NOMO-1 (cell line): Measurements from ENCODE around the gene EHD3.

Experiments
- DNase-seq, 2 experiments: peaks; one replicate each; lab custom pipeline; 2025; ENCODE audit not compliant: unreplicated experiment in 2 of 2; lab: John Stamatoyannopoulos, UW

EHD3 gene

GRCh38 chr2:31233741-31234682 lies at the start of gene EHD3:
Gene EHD3, plus strand, starts transcription at chr2:31234152. Its CDS starts 470 bp downstream, at chr2:31234622.
- DNase-seq, result peak; percentile 67 to 69

DNA sequence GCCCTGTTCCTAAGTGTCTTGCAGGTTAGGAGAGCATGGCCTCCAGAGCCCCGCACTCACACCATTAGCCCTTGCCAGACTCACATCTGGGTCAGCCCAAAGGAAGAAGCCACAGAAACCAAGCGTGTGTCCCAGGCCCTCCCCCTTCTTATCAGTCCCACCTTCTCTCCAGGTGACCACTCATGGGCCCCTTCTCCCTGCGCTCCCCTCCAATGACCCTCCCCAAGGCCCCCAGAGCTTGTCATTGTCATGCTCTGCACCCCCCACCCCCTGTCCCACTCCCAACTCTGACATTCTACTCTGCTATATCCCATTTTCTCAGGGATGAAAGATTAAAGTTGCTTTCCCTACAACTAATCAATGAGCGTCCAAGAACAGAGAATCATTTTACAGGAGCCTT lies 46.8 kb upstream of the EHD3 start:
- DNase-seq, result no peak

- DNase-seq, result no peak
Observed at GRCh38 chr2:31188131-31188530, 45.8 kb upstream of the EHD3 start.

DNA sequence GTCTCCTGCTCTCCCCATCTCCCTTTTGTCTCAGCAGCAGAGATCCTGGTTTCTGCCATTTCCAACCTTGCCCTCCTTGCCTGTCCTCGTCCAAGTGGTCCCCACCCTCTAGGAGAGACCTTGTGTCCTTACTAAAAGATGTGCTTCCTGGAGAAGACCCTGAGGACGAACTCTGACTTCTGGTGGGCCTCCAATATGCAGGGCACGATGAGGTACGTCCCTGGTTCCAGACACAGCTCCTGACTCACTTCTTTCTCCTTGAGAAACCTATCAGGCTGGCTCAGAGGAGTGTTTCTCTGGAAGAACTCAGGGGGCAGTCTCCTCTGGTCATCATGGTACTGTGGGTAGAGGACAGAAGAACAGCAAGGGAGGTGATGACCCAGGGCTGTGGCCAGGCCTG lies 44.8 kb upstream of the EHD3 start:
- no peak for DNase-seq

GRCh38 chr2:31190188-31190587 lies 43.8 kb upstream of the EHD3 start:
- DNase-seq, result no peak

DNA sequence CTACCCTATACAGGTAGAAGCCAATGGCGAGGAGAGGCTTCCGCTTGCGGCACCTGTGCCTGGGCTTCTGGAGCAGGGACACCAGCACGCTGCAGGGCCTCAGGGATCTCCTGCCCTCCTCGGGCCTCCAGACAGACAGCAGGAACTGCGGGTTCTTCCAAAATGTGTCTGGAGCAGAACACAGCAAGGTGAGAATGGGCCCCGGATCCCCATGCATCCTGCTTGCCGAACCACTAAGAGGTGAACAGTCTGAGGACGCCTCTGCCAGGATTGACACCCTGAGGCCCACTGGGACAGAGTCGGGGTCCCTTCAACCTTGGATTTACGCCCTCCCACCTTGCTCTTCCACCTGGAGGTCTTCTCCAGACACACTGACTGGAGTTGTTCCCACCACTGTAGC lies 42.0 kb upstream of the EHD3 start:
- no peak for DNase-seq

DNA sequence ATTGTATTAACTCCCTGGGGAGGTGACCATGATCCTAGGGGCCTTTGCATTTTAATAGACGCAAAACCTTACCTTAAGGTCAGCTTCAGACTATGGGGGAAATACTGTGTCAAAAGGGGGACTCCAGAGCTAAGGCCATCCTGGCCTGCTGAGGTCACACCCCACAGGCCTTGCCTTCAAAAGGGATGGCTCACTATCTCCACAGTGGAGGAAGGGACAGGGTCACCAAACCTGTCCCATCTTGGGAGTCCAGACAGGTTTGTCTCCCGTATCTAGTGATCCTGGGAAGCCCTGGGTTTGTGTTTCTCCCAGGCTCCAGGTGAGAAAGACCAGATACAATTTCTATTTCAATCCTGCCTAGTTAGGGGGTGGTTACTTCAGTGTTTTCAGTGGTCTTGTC lies 41.6 kb upstream of the EHD3 start:
- no peak for DNase-seq

- DNase-seq, result no peak
Observed at GRCh38 chr2:31192851-31193392, 41.0 kb upstream of the EHD3 start.

DNA sequence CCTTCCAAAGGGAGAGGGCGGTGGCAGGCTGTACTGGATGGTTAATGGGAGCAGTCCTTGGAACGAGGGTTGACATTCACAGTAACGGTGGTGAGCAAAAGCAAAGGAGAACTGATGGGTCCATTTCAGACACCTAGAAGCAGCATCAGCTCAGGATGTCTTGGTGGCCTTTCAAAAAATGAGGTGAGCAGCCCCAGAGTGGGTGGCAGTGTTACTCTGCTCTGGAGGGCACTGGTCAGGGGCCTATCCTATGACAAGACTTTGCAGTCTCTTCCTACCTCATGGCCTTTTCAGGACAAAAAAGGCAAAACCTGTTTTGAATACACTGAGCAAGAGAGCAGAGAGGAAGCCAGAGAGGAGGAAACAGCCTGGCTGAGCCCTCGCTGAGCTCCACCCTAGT lies 40.1 kb upstream of the EHD3 start:
- DNase-seq, result no peak

DNA sequence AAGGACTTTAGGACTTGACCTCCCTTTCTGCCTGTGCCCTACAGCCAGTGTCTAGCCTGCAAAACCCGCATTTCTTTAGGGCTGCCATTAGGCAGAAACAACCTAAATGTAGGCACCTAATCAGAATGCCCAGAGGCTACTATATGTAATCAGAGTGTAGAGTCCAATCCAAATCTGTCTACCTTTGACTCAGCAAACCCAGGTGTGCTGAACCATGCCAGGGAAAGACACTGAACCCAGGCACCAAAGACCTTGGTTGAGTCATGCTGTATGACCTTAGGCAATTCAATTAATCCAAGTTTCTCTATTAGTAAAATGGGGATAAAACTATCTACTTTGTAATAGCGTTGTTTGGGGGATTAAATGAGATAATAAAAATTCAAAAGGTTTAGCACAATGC lies 37.3 kb upstream of the EHD3 start:
- DNase-seq, result no peak

DNA sequence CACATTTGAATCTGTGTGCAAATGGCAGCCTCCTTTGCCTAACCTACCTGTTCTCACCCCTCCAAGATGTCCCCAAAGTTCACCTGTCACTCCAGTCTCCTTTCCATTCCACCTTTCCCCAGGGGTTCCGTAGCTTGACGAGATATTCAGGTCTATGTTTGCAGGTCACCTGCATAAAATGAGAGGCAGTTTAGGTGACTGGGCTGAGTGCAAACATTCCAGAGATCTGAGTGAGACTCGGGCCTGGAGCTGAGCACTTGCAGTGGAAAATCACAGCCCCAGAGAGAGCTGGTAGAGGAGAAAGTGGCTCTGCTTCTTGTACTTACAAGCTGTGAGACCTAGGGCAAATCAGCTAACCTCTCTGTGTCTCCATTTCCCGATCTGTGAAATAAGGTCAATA lies 36.8 kb upstream of the EHD3 start:
- DNase-seq, result no peak

GRCh38 chr2:31197669-31198068 lies 36.3 kb upstream of the EHD3 start:
- no peak for DNase-seq

GRCh38 chr2:31199206-31199605 lies 34.7 kb upstream of the EHD3 start:
- DNase-seq, result no peak

DNA sequence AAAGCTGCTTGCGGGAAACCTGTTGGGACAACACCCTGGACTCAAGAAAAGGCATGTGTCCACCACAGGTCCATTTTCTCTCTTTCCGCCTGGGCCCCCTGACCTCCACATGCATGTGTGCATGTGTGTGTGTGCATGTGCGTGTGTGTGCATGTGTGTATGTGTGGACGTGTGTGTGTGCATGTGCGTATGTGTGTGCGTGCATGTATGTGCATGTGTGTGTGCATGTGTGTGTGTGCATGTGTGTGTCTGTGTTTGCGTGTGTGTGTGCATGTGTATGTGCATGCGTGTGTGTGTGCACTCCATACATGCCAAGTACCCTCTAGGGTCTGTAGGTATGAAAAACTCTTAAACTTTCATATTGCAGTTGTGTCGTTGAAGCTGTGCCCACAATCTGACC lies 33.0 kb upstream of the EHD3 start:
- no peak for DNase-seq

- no peak for DNase-seq
Observed at GRCh38 chr2:31202041-31202440, 31.9 kb upstream of the EHD3 start.

DNA sequence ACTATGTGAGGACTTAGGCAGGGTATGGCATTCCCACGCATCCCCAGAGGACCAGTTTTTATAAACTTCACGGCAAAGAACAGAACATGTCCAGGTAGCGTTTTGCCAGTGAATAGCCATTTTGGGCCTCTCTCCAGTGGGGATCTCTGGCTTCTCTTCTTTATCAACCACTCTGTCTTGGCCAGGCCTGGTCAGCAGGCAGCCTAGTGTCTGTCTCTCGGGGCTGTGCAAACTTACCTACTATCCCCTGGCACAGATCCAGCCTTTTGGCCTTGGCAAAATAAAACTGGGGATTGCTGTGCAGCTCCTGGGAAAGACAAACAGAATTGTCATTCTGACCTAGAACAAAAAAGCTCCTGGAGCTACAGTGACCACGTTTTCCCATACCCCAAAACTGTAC lies 31.1 kb upstream of the EHD3 start:
- no peak for DNase-seq

DNA sequence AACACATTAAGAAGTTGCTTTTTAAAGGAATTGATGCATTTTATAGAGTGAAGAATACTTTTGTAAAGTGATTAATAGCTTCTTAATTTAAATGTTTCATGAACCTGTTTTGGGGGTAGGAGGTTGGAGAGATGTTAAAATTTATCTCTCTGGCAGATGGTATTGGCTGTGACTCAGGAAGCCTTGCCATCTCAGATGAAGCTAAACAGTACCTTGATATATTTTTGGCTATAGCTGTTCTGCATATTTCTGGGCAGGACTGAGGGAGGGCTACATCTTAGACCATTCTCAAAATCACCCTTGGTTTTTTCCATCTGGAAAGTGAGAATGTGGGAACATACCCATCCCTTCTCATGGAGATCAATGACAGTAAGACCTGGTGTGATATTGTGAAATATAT lies 30.0 kb upstream of the EHD3 start:
- DNase-seq, result no peak

- no peak for DNase-seq
Observed at GRCh38 chr2:31204783-31205182, 29.2 kb upstream of the EHD3 start.

DNA sequence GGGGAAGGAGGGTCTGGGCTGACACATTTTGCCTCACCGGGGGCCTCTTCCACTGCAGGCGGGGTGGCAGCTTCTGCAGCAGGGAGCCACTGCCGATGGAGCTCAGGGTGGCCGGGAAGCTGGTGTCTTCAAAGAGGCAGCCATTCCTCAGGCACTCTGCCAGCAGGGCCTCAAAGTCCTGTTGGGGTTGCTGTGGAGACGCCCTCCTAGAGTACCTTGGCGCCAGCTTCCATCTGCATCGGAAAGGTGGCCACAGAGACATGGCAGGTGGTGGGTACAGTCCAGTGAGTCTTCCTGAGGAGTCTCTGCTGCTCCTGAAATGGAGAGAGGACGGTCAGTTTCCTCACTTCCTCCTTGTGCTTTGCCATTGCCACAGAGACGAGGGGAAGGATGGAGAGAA lies 28.8 kb upstream of the EHD3 start:
- no peak for DNase-seq

DNA sequence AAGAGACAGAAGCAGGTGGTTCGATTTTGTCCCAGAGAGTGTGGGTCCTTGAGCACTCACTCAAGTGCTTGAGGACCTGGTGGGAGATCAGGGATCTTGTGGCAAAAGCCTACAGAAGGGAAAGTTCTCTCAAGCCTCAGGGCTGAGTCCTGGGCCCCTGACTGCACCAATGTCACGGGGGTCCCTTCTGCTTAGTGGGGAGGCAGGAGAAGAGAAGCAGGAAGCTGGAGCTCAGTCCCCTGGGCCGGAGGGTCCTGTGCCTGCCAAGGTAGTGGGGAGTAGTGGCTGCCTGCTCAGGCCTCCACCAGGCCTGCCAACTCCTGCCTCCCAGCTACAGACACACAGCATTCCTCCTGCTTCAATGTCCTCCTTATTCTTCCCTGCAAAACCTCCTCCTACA lies 28.3 kb upstream of the EHD3 start:
- DNase-seq, result no peak

- no peak for DNase-seq
Observed at GRCh38 chr2:31207790-31208189, 26.2 kb upstream of the EHD3 start.

GRCh38 chr2:31208240-31208639 lies 25.7 kb upstream of the EHD3 start:
- no peak for DNase-seq
